ENCODE measurements around the gene CCDC82. TPM values are rescaled to one million over a fixed set of nuclear protein-coding genes. Genes with fewer than 3 reads are reported as not detected.
"Not testable (repeated sequence)": the region's sequence is repeated elsewhere in the genome, so short reads cannot be mapped to it uniquely, and the experiment has no call there.

CCDC82 gene
- 31.8 TPM for total RNA-seq

- DNase-seq (ENCODE audit: low spot score) = peak; percentile 98
Observed at GRCh38 chr11:96389720-96390487, at the start of gene CCDC82, which contains the start of gene JRKL. Gene CCDC82 (minus strand): TSS chr11:96389912. CDS start chr11:96384747, 5,165 bp downstream. Gene JRKL (plus strand): TSS chr11:96390013. CDS start chr11:96390650, 637 bp downstream.

GRCh38 chr11:96432654-96433053 lies 42.9 kb upstream of the CCDC82 start:
- DNase-seq (ENCODE audit: low spot score) = not testable (repeated sequence)

GRCh38 chr11:96430668-96431067 lies 41.0 kb upstream of the CCDC82 start:
- no peak for DNase-seq (ENCODE audit: low spot score)

- no peak for DNase-seq (ENCODE audit: low spot score)
Observed at GRCh38 chr11:96424693-96425092, 35.0 kb upstream of the CCDC82 start.

GRCh38 chr11:96413408-96413807 lies 23.7 kb upstream of the CCDC82 start:
- DNase-seq (ENCODE audit: low spot score) = no peak

GRCh38 chr11:96412761-96413381 lies 23.2 kb upstream of the CCDC82 start:
- DNase-seq (ENCODE audit: low spot score) = no peak

GRCh38 chr11:96411412-96411811 lies 21.7 kb upstream of the CCDC82 start:
- DNase-seq (ENCODE audit: low spot score) = not testable (repeated sequence)

- DNase-seq (ENCODE audit: low spot score) = no peak
Observed at GRCh38 chr11:96400697-96401096, 11.0 kb upstream of the CCDC82 start.

- no peak for DNase-seq (ENCODE audit: low spot score)
Observed at GRCh38 chr11:96397863-96398262, 8.2 kb upstream of the CCDC82 start.

GRCh38 chr11:96396637-96397036 lies 6.9 kb upstream of the CCDC82 start:
- no peak for DNase-seq (ENCODE audit: low spot score)

GRCh38 chr11:96394773-96395172 lies 5.1 kb upstream of the CCDC82 start:
- no peak for DNase-seq (ENCODE audit: low spot score)

GRCh38 chr11:96393753-96394348 lies 4.1 kb upstream of the CCDC82 start:
- no peak for DNase-seq (ENCODE audit: low spot score)

- no peak for DNase-seq (ENCODE audit: low spot score)
Observed at GRCh38 chr11:96391698-96392307, 2.1 kb upstream of the CCDC82 start.

- DNase-seq (ENCODE audit: low spot score) = no peak
Observed at GRCh38 chr11:96390488-96390792, 728 bp upstream of the CCDC82 start.

- DNase-seq (ENCODE audit: low spot score) = no peak
Observed at GRCh38 chr11:96388891-96389719, 607 bp downstream of the CCDC82 start.

GRCh38 chr11:96385187-96385586 lies 4.5 kb downstream of the CCDC82 start:
- no peak for DNase-seq (ENCODE audit: low spot score)

- DNase-seq (ENCODE audit: low spot score) = no peak
Observed at GRCh38 chr11:96384156-96384555, 5.6 kb downstream of the CCDC82 start.

- no peak for DNase-seq (ENCODE audit: low spot score)
Observed at GRCh38 chr11:96376796-96377195, 12.9 kb downstream of the CCDC82 start.

- no peak for DNase-seq (ENCODE audit: low spot score)
Observed at GRCh38 chr11:96373826-96374225, 15.9 kb downstream of the CCDC82 start.

- no peak for DNase-seq (ENCODE audit: low spot score)
Observed at GRCh38 chr11:96367342-96367741, 22.4 kb downstream of the CCDC82 start.

GRCh38 chr11:96366024-96366423 lies 23.7 kb downstream of the CCDC82 start:
- DNase-seq (ENCODE audit: low spot score) = no peak

- no peak for DNase-seq (ENCODE audit: low spot score)
Observed at GRCh38 chr11:96365493-96365892, 24.2 kb downstream of the CCDC82 start.

All from ureter (tissue), 1 donor.